Measurements from ENCODE around the gene SYT8. TPM values are rescaled to one million over a fixed set of nuclear protein-coding genes. Genes with fewer than 3 reads are reported as not detected.
A peak's percentile ranks its signal among the peaks of the same experiment; 100 is the strongest.

Gene SYT8
- total RNA-seq, 1 experiment from 2014 or later = not detected

- Histone ChIP-seq H4K20me1 (ENCODE audit: control insufficient read depth, insufficient read depth, insufficient read length) (no peaks in the 10 kb centered on the region), H4K91ac (ENCODE audit: insufficient read length, low read depth, low read length) (no peak overlapping the region), H2BK12ac (ENCODE audit: insufficient read length, low read depth, low read length) (no peak overlapping the region), H3K9ac (ENCODE audit: extremely low read depth, insufficient read length, low read length) (no peak overlapping the region), H2AFZ (ENCODE audit: low read length) (no peak overlapping the region), H3K79me2 (ENCODE audit: insufficient read depth, low read length) (no peaks in the 10 kb centered on the region), H3K4ac (ENCODE audit: low read depth, low read length) (no peak overlapping the region), H3K27ac (ENCODE audit: insufficient read length, low read depth, low read length) (no peak overlapping the region), H4K5ac (ENCODE audit: insufficient read length, low read depth, low read length) (no peak overlapping the region), H3K4me1 (ENCODE audit: insufficient read depth, low read length) (no peaks in the 10 kb centered on the region), H2BK120ac (ENCODE audit: low read depth, low read length, poor library complexity, severe bottlenecking) (no peak overlapping the region), H3K14ac (ENCODE audit: insufficient read depth, low read length) (no peak overlapping the region), H3K27me3 (ENCODE audit: insufficient read depth, low read length) (no peaks in the 10 kb centered on the region), H4K8ac (replicated peaks; ENCODE audit: insufficient read length, low read depth, low read length) (no peak overlapping the region), H3K4me2 (ENCODE audit: insufficient read depth, insufficient read length, low read length) (no peak overlapping the region), H3K9me3 (ENCODE audit: control insufficient read depth, low read depth, low read length) (no peaks in the 10 kb centered on the region), H2BK20ac (ENCODE audit: low read depth, low read length, poor library complexity, severe bottlenecking) (no peak overlapping the region), H3T11ph (ENCODE audit: low read length) (no peak overlapping the region), H2BK5ac (ENCODE audit: insufficient read length, low read length) (no peak overlapping the region), H2BK15ac (ENCODE audit: low read depth, low read length) (no peak overlapping the region), H2AK5ac (ENCODE audit: insufficient read length, low read length) (no peak overlapping the region), H3K18ac (ENCODE audit: insufficient read length, low read depth, low read length) (no peak overlapping the region), H3K79me1 (ENCODE audit: insufficient read depth, low read depth, low read length, poor library complexity, severe bottlenecking) (no peaks in the 10 kb centered on the region), H3K23ac (ENCODE audit: insufficient read length, low read depth, low read length) (no peak overlapping the region), H3K23me2 (ENCODE audit: insufficient read length, low read depth, low read length, poor library complexity, severe bottlenecking) (no peaks in the 10 kb centered on the region), H3K56ac (ENCODE audit: insufficient read length, low read depth, low read length) (no peak overlapping the region)
- Mint-ChIP-seq H3K4me3 (no peak overlapping the region), H3K27ac (peak overlapping the region in 1 of 3 experiments; percentile 33; a peak in 1 of 7 replicates), H3K27me3 (ENCODE audit: low read depth) (peaks cover 22% of the 10 kb centered on the region), H3K4me1 (peaks cover 2 to 3% of the 10 kb centered on the region in 2 experiments; a peak in 3 of 4 replicates), H3K9me3 (no peaks in the 10 kb centered on the region), H3K36me3 (ENCODE audit: insufficient read depth in 1 of 3, low read depth in 3 of 3) (no peaks in the 10 kb centered on the region)
- no peak for DNase-seq
- WGBS (ENCODE audit: extremely low coverage, insufficient read length, low lambda C conversion rate) = no CpG with 5 or more reads among the region's 27 CpGs
- no peak for TF ChIP-seq CTCF (conservative IDR thresholded peaks at IDR 0.05)
Observed at GRCh38 chr11:1827095-1827813, 7.5 kb upstream of the SYT8 start.

Data from H9 (cell line).